Measurements from ENCODE around the gene PCSK5.

- TF ChIP-seq POLR2AphosphoS5 (IDR thresholded peaks at IDR 0.05; ENCODE audit: low read depth, low read length) (no peak), CTCF (IDR thresholded peaks at IDR 0.05; ENCODE audit: control extremely low read depth in 1 of 3, insufficient read depth in 1 of 3, low read depth in 1 of 3, low read length in 3 of 3) (no peak), PHF8 (conservative IDR thresholded peaks at IDR 0.05; ENCODE audit: low read depth, low read length) (no peak), KDM1A (IDR thresholded peaks at IDR 0.05; ENCODE audit: borderline replicate concordance, low read length) (no peak)
Measured at GRCh38 chr9:76223749-76224340, 333.4 kb downstream of the PCSK5 start.
